GM12878 (cell line): ENCODE data around the gene GOT2. TPM values are rescaled to one million over a fixed set of nuclear protein-coding genes. Genes with fewer than 3 reads are reported as not detected.

Experiments used
- ATAC-seq: fragments of 200-7000 bp; cut with Tn5 transposase; 3 replicates; pipeline ENCODE4 v1.9.1; 2020; ENCODE audit warnings: mild to moderate bottlenecking, moderate library complexity
- BruUV-seq: library from RNA; stranded (reverse); fragments of 400-500 nt; replicated peaks from 2 replicates; lab custom pipeline; 2021; lab: Mats Ljungman, UMichigan
- CTCF ChIA-PET: fragments of 300-600 bp; sonication (Branson Sonifier 250); formaldehyde crosslinking; extraction: SDS; loops from one replicate; lab custom pipeline; 2021; ENCODE audit warnings: inconsistent platforms; lab: Yijun Ruan, JAX
- POLR2A ChIA-PET: fragments of 350-600 bp; formaldehyde crosslinking; extraction: SDS; loops from one replicate; lab custom pipeline; 2021; ENCODE audit warnings: inconsistent platforms; lab: Charles Lee
- RAD21 ChIA-PET: fragments of 300-600 bp; sonication (Branson Sonifier 250); formaldehyde crosslinking; loops from one replicate; lab custom pipeline; 2023; ENCODE audit warnings: antibody characterized with exemption; ENCODE audit not compliant: unreplicated experiment; lab: Charles Lee
- SMC1A ChIA-PET: fragments of 300-600 bp; sonication (Branson Sonifier 250); formaldehyde crosslinking; loops from one replicate; lab custom pipeline; 2023; ENCODE audit not compliant: unreplicated experiment, uncharacterized antibody; lab: Charles Lee
- DNase-seq: peaks from one replicate; pipeline ENCODE4 v3.0.0-alpha.2; 2011; ENCODE audit warnings: low read depth, low spot score
- FAIRE-seq: peaks from 3 replicates; lab custom pipeline; 2011; peaks lifted over from hg19 to GRCh38; lab: Jason Lieb, UNC
- H2AFZ ChIP-seq: 2 replicates; pipeline ENCODE4 v1.6.0; 2011; ENCODE audit warnings: low read depth, low read length, control low read depth; ENCODE audit not compliant: control insufficient read depth
- H3K27ac ChIP-seq: 2 replicates; pipeline ENCODE4 v1.5.1; 2011; ENCODE audit warnings: control low read depth; ENCODE audit not compliant: control insufficient read depth, insufficient read depth
- H3K27me3 ChIP-seq, 2 experiments: replicated peaks in 1 of 2; 2 replicates each; pipeline versions ENCODE4 v1.6.0 to v1.6.1; 2011; ENCODE audit warnings: low read length in 1 of 2; ENCODE audit not compliant: control insufficient read depth in 2 of 2, insufficient read depth in 2 of 2
- H3K36me3 ChIP-seq, 2 experiments: 2 replicates each; pipeline ENCODE4 v1.5.1; 2011; ENCODE audit warnings: low read length in 1 of 2; ENCODE audit not compliant: control insufficient read depth in 2 of 2, insufficient read depth in 2 of 2
- H3K4me1 ChIP-seq: 2 replicates; pipeline ENCODE4 v1.6.1; 2011; ENCODE audit warnings: mild to moderate bottlenecking, low read length, moderate library complexity, mixed read lengths; ENCODE audit not compliant: control insufficient read depth, insufficient read depth
- H3K4me2 ChIP-seq: 2 replicates; pipeline ENCODE4 v1.6.0; 2011; ENCODE audit warnings: control low read depth; ENCODE audit not compliant: control insufficient read depth, insufficient read depth
- H3K4me3 ChIP-seq: fragments of 200-600 bp; sonication (generic); 2 replicates; pipeline ENCODE4 v1.5.1; 2016
- H3K79me2 ChIP-seq: 2 replicates; pipeline ENCODE4 v1.6.0; 2011; ENCODE audit warnings: low read length; ENCODE audit not compliant: control insufficient read depth, insufficient read depth
- H3K9ac ChIP-seq: 2 replicates; pipeline ENCODE4 v1.8.0; 2011; ENCODE audit warnings: low read length, control low read depth, mixed read lengths; ENCODE audit not compliant: control insufficient read depth, insufficient read depth
- H3K9me3 ChIP-seq: replicated peaks from 3 replicates; pipeline ENCODE4 v1.5.1; 2011; ENCODE audit warnings: mild to moderate bottlenecking, low read length; ENCODE audit not compliant: control insufficient read depth, insufficient read depth
- H4K20me1 ChIP-seq: 2 replicates; pipeline ENCODE4 v1.6.0; 2011; ENCODE audit not compliant: control insufficient read depth, insufficient read depth
- CEBPB ChIP-seq, 2 experiments: fragments of 150-350 bp in 1 of 2; IDR thresholded peaks; 2 replicates each; pipeline ENCODE4 v1.6.1; 2012 to 2014; ENCODE audit warnings: low read depth in 2 of 2, low read length in 2 of 2, borderline replicate concordance in 1 of 2, inconsistent platforms in 1 of 2
- EP300 ChIP-seq, 2 experiments: fragments of 150-350 bp in 1 of 2; IDR thresholded peaks; 2 replicates each; pipeline ENCODE4 v1.6.1; 2011 to 2012; ENCODE audit warnings: low read depth in 2 of 2, low read length in 2 of 2, borderline replicate concordance in 1 of 2, improper control_type of control experiment in 1 of 2, inconsistent platforms in 1 of 2; ENCODE audit not compliant: control insufficient read depth in 1 of 2
- KLF5 ChIP-seq: fragments of 450-650 bp; IDR thresholded peaks from 2 replicates; pipeline ENCODE4 v1.6.1; 2014; ENCODE audit warnings: mild to moderate bottlenecking; ENCODE audit not compliant: partially characterized antibody
- NBN ChIP-seq: fragments of 450-650 bp; IDR thresholded peaks from 2 replicates; pipeline ENCODE4 v1.6.1; 2016
- SMC3 ChIP-seq: IDR thresholded peaks from 2 replicates; pipeline ENCODE4 v1.6.1; 2011; ENCODE audit warnings: low read length, improper control_type of control experiment, borderline replicate concordance
- in situ Hi-C: fragments of 300-500 bp; cut with MboI; formaldehyde crosslinking; loops from 9 replicates; pipeline ENCODE4 v1.14.3; 2018; ENCODE audit warnings: mixed read lengths
- intact Hi-C: fragments of 100-400 bp; cut with micrococcal nuclease; formaldehyde crosslinking; loops from one replicate; pipeline ENCODE4 v1.14.2; 2022; ENCODE audit not compliant: unreplicated experiment
- polyA plus RNA-seq, 11 experiments: library from polyadenylated mRNA; depleted of rRNA in 4 of 11; unstranded in 6 of 11; stranded (reverse) in 5 of 11; fragments of >200 nt; fragmentation: Nextera tagmentation in 4 of 11; fragmentation: Illumina TruSeq in 1 of 11; extraction: Ambion mirVana in 4 of 11; extraction: Trizol in 1 of 11; gene quantifications; 1 replicate in 1 of 11; 2 replicates in 10 of 11; pipeline versions ENCODE4 v1.2.1 to v1.2.3, GENCODE V29; 2011 to 2016; ENCODE audit warnings: inconsistent platforms in 2 of 11, missing spikeins in 2 of 11, low read depth in 1 of 11
- total RNA-seq, 4 experiments: library from RNA; depleted of rRNA in 3 of 4; stranded (reverse); fragments of >200 nt in 3 of 4; fragmentation: Illumina TruSeq in 1 of 4; extraction: Trizol in 1 of 4; gene quantifications; 2 replicates each; pipeline versions ENCODE4 v1.2.1 to v1.2.3, GENCODE V29; 2013 to 2021
- TF ChIP-seq, protein P1 (sequence below): fragments of 150-350 bp; IDR thresholded peaks from 2 replicates; pipeline ENCODE4 v1.6.1; 2016; ENCODE audit warnings: low read depth, low read length

GOT2 gene
- total and polyA plus RNA-seq, 10 of the 15 experiments (the other 5 are each of a cell fraction or from before 2014, with no cell fraction given): 41.7 to 235 (median 83.7) TPM

DNA sequence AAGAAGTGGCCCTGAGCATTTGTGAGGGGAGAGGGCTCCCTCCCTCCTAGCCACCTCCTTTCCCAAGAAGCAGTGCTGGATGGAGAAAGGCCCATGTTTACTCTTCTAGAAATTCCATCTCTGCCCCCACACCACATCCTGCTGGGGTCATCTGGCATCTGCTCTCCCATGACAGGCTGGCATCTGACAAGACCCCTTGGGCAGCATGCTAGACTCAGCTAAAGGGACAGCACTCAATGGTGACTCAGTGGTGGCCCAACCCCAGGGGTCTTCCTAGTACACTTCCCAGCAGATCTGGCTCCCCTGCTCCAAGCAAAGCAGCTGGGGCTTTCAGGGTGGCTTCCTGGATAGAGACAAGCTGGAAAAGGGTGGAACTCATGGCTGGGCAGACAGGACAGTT, 63.9 kb downstream of the GOT2 start:
- ChIA-PET RAD21 (no interaction called here), POLR2A (no interaction called here), SMC1A (interaction anchor here (1.4 kb wide), 1 partner anchor 9 kb away, joined by 3 read pairs; no protein-coding TSS in a partner anchor), CTCF (interaction anchor here (1.2 kb wide), 2 partner anchors 9 to 86 kb away, joined by 3 to 5 read pairs; no protein-coding TSS in a partner anchor)
- TF ChIP-seq NBN: no peak
- TF ChIP-seq, protein P1, sequence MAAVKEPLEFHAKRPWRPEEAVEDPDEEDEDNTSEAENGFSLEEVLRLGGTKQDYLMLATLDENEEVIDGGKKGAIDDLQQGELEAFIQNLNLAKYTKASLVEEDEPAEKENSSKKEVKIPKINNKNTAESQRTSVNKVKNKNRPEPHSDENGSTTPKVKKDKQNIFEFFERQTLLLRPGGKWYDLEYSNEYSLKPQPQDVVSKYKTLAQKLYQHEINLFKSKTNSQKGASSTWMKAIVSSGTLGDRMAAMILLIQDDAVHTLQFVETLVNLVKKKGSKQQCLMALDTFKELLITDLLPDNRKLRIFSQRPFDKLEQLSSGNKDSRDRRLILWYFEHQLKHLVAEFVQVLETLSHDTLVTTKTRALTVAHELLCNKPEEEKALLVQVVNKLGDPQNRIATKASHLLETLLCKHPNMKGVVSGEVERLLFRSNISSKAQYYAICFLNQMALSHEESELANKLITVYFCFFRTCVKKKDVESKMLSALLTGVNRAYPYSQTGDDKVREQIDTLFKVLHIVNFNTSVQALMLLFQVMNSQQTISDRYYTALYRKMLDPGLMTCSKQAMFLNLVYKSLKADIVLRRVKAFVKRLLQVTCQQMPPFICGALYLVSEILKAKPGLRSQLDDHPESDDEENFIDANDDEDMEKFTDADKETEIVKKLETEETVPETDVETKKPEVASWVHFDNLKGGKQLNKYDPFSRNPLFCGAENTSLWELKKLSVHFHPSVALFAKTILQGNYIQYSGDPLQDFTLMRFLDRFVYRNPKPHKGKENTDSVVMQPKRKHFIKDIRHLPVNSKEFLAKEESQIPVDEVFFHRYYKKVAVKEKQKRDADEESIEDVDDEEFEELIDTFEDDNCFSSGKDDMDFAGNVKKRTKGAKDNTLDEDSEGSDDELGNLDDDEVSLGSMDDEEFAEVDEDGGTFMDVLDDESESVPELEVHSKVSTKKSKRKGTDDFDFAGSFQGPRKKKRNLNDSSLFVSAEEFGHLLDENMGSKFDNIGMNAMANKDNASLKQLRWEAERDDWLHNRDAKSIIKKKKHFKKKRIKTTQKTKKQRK: no peak
- TF ChIP-seq SMC3: no peak
- TF ChIP-seq CEBPB (IDR thresholded peaks at IDR 0.05; ENCODE audit: borderline replicate concordance in 1 of 2, low read depth in 2 of 2, low read length in 2 of 2): no peak
- TF ChIP-seq KLF5: no peak
- no peak for TF ChIP-seq EP300 (IDR thresholded peaks at IDR 0.05; ENCODE audit: borderline replicate concordance in 1 of 2, control insufficient read depth in 1 of 2, low read depth in 2 of 2, low read length in 2 of 2)
- no peaks in the 10 kb centered on the region for H3K36me3 ChIP-seq
- intact Hi-C loops (no loop called here), in situ Hi-C loops (loop anchor here (25.0 kb wide), 1 partner anchor 333 kb away; no protein-coding TSS in a partner anchor)
- FAIRE-seq (no peak), ATAC-seq (no peak), DNase-seq (no peak)
- no TSS peak for BruUV-seq
- H3K9ac ChIP-seq: no peak overlapping the region
- no peaks in the 10 kb centered on the region for H4K20me1 ChIP-seq
- no peaks in the 10 kb centered on the region for H3K27me3 ChIP-seq
- H3K79me2 ChIP-seq: no peaks in the 10 kb centered on the region
- no peak overlapping the region for H3K4me3 ChIP-seq
- H3K4me2 ChIP-seq: no peak overlapping the region
- no peak overlapping the region for H3K27ac ChIP-seq
- no peaks in the 10 kb centered on the region for H3K9me3 ChIP-seq
- no peak overlapping the region for H2AFZ ChIP-seq
- H3K4me1 ChIP-seq: no peaks in the 10 kb centered on the region
